ENCODE data around the gene CLEC1A.

DNA sequence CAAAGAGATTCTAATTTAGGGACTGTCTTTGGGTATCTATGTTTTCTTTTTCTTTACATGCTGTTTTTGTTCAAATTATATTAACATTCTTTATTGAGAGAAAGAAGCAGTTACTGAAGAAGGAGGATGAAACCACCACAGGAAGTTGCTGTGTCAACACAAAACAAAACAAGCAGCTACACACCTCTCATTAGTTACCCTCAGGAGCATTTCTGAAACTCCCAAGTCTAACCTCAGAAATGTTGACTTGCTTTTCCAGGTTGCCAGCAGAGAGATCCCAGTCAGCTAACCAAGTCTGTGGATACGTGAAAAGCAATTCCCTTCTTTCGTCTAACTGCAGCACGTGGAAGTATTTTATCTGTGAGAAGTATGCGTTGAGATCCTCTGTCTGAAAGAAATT lies 33.5 kb downstream of the CLEC1A start:
- TF ChIP-seq, protein P1, sequence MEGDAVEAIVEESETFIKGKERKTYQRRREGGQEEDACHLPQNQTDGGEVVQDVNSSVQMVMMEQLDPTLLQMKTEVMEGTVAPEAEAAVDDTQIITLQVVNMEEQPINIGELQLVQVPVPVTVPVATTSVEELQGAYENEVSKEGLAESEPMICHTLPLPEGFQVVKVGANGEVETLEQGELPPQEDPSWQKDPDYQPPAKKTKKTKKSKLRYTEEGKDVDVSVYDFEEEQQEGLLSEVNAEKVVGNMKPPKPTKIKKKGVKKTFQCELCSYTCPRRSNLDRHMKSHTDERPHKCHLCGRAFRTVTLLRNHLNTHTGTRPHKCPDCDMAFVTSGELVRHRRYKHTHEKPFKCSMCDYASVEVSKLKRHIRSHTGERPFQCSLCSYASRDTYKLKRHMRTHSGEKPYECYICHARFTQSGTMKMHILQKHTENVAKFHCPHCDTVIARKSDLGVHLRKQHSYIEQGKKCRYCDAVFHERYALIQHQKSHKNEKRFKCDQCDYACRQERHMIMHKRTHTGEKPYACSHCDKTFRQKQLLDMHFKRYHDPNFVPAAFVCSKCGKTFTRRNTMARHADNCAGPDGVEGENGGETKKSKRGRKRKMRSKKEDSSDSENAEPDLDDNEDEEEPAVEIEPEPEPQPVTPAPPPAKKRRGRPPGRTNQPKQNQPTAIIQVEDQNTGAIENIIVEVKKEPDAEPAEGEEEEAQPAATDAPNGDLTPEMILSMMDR (IDR thresholded peaks at IDR 0.05), result no peak
- TF ChIP-seq EP300 (IDR thresholded peaks at IDR 0.05), result no peak
